Measurements from ENCODE around the gene DMD.

DNA sequence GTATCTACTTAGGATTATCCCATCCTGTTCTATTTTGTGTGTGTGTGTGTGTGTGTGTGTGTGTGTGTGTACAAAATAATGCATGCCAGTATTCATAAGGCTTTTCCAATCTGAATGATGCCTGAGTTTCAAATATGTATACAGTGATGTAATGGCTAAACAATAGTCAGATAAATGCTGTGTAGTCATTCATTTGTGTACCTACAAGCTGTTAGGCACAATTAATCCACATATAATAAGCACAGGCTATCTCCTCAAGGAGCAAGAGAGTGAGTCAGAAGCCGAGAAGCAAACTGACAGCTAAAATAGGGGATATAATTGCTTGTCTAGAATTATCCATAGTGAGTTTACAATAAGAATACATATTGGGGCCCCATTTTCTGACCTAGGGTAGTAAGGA, 15.7 kb downstream of the DMD start:
- TF ChIP-seq, protein P1, sequence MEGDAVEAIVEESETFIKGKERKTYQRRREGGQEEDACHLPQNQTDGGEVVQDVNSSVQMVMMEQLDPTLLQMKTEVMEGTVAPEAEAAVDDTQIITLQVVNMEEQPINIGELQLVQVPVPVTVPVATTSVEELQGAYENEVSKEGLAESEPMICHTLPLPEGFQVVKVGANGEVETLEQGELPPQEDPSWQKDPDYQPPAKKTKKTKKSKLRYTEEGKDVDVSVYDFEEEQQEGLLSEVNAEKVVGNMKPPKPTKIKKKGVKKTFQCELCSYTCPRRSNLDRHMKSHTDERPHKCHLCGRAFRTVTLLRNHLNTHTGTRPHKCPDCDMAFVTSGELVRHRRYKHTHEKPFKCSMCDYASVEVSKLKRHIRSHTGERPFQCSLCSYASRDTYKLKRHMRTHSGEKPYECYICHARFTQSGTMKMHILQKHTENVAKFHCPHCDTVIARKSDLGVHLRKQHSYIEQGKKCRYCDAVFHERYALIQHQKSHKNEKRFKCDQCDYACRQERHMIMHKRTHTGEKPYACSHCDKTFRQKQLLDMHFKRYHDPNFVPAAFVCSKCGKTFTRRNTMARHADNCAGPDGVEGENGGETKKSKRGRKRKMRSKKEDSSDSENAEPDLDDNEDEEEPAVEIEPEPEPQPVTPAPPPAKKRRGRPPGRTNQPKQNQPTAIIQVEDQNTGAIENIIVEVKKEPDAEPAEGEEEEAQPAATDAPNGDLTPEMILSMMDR (conservative IDR thresholded peaks at IDR 0.05): no peak
- no peak for TF ChIP-seq ZFX (IDR thresholded peaks at IDR 0.05)

Data from C4-2B (cell line).